Caki2 (cell line): ENCODE data around the gene PPFIA3. TPM values are rescaled to one million over a fixed set of nuclear protein-coding genes. Genes with fewer than 3 reads are reported as not detected.
"Not testable (repeated sequence)": the region's sequence is repeated elsewhere in the genome, so short reads cannot be mapped to it uniquely, and the experiment has no call there.

Experiments used
- DNase-seq: peaks from one replicate; pipeline ENCODE4 v3.0.0-alpha.2; 2015; ENCODE audit warnings: low read depth
- in situ Hi-C: cut with HindIII; loops from 2 replicates; pipeline ENCODE4 v1.10.0; 2016; ENCODE audit warnings: low sequenced_read_pairs, low pct_unique_long_range_greater_than_20kb, mixed read lengths
- total RNA-seq: library from RNA; depleted of rRNA; stranded (reverse); fragments of >200 nt; shearing (Covaris generic); gene quantifications from 2 replicates; pipeline ENCODE4 v1.2.3, GENCODE V29; 2014; ENCODE audit warnings: low replicate concordance

The PPFIA3 gene
- total RNA-seq, 1 experiment from 2014 or later = 39.1 TPM

GRCh38 chr19:49117677-49118564 is 1.4 kb upstream of the PPFIA3 start:
- in situ Hi-C loops = no loop called here
- DNase-seq = no peak

- peak; percentile 94 for DNase-seq
- in situ Hi-C loops = no loop called here
These were observed 556 bp upstream of the PPFIA3 start, which contains the start of gene C19orf73 for GRCh38 chr19:49118565-49119410. Gene C19orf73 (minus strand): TSS chr19:49119143. CDS start chr19:49119022, 121 bp downstream.

GRCh38 chr19:49120325-49120683 is 960 bp downstream of the PPFIA3 start:
- in situ Hi-C loops = no loop called here

GRCh38 chr19:49120868-49121267 is 1.5 kb downstream of the PPFIA3 start:
- DNase-seq = no peak
- in situ Hi-C loops = no loop called here

More at GRCh38 chr19:49120325-49120683, 960 bp downstream of the PPFIA3 start:
- DNase-seq = no peak

GRCh38 chr19:49121841-49122240 is 2.5 kb downstream of the PPFIA3 start:
- DNase-seq, in situ Hi-C loops: not testable (repeated sequence)

- in situ Hi-C loops, DNase-seq: not testable (repeated sequence)
These were observed 3.9 kb downstream of the PPFIA3 start for GRCh38 chr19:49123285-49123684.

GRCh38 chr19:49125025-49125731 is 5.8 kb downstream of the PPFIA3 start:
- DNase-seq = no peak
- in situ Hi-C loops = no loop called here

GRCh38 chr19:49126575-49126974 is 7.2 kb downstream of the PPFIA3 start:
- in situ Hi-C loops = no loop called here
- DNase-seq = no peak

- DNase-seq, in situ Hi-C loops: not testable (repeated sequence)
These were observed 7.9 kb downstream of the PPFIA3 start for GRCh38 chr19:49127225-49127624.

- in situ Hi-C loops = no loop called here
- DNase-seq = peak; percentile 95
These were observed 8.6 kb downstream of the PPFIA3 start for GRCh38 chr19:49127674-49128544.

GRCh38 chr19:49128545-49129237 is 9.3 kb downstream of the PPFIA3 start:
- DNase-seq = no peak
- in situ Hi-C loops = no loop called here

GRCh38 chr19:49129238-49129583 is 9.9 kb downstream of the PPFIA3 start:
- peak; percentile 90 for DNase-seq
- in situ Hi-C loops = no loop called here

GRCh38 chr19:49130325-49130724 is 11.0 kb downstream of the PPFIA3 start:
- DNase-seq = no peak
- in situ Hi-C loops = no loop called here

GRCh38 chr19:49132974-49133609 is 13.7 kb downstream of the PPFIA3 start:
- in situ Hi-C loops = no loop called here
- no peak for DNase-seq

- no peak for DNase-seq
- in situ Hi-C loops = no loop called here
These were observed 14.5 kb downstream of the PPFIA3 start for GRCh38 chr19:49133621-49134454.

- in situ Hi-C loops = no loop called here
These were observed 16.3 kb downstream of the PPFIA3 start for GRCh38 chr19:49135686-49136085.

More at GRCh38 chr19:49135686-49136085, 16.3 kb downstream of the PPFIA3 start:
- DNase-seq = no peak
